Measurements from ENCODE around the gene SEC23IP.
"Not testable (repeated sequence)": the region's sequence is repeated elsewhere in the genome, so short reads cannot be mapped to it uniquely, and the experiment has no call there.

SEC23IP gene

DNA sequence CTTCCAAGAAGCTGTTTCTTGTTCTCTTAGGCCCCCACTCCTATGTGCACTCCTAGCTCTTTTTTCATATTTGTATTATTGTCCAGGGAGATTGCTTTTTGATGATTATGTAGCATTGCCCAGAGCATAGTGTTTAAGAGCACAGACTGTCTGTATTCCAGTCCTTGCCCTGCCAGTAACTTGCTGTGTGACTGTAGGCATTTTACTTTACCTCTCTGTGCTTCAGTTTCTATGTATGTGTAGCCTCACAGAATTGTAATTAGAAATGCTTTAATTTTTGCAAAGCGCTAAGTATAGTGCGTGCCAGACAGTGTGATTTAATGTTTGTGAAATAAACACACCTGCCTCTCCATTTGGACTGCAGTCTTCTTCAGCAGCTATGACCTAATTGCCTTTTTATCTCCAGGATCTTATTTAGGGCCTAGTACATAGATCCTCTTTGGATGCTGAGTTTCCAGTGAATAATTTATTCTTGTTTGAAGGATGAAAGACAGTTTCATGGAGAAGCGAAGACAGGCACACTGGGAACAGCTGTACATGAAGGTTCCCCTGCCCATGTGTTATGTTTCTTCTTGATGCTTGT is 1.4 kb downstream of the SEC23IP start:
- Histone ChIP-seq H3K36me3 (replicated peaks) (peaks cover 22% of the 10 kb centered on the region), H3K4me3 (peak overlapping the region; percentile 72), H3K9me3 (no peaks in the 10 kb centered on the region), H3K4me1 (peaks cover 10% of the 10 kb centered on the region), H3K27me3 (ENCODE audit: low read depth) (no peaks in the 10 kb centered on the region)
- DNase-seq (ENCODE audit: low spot score in 2 of 2) = no peak
- in situ Hi-C loops (cut with MboI; ENCODE audit: low sequenced_read_pairs) = no loop called here

DNA sequence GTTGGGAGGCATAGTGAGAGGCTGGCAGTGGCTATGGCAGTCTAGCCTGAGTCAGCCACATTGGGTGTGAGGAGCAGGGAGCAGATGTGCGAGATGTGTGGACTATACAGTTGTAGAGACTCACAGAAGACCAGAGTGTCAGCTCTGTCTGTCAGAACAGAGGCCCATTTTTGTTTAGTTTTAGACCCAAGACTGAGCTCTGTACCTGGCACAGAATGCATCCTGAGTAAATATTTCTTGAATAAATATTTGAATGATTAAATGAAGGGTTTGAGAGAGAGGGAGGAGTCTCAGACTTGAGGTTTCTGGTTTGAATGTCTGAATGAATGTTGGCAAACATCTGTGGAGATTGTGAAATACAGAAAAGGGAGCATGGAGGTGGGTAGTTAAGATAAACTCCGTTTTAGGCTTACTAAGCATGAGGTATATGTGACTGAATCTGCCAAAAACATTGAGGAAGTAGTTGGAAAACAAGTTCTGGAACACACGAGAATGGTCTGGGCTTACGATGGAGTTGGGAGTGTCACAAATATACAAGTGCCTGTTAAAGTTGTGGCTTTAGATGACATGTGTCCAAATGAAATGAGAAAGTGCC is 3.6 kb downstream of the SEC23IP start:
- peaks cover 30% of the 10 kb centered on the region for H3K36me3 ChIP-seq (replicated peaks)
- no peak for DNase-seq (ENCODE audit: low spot score in 2 of 2)

GRCh38 chr10:119896937-119897770 is 4.6 kb downstream of the SEC23IP start:
- in situ Hi-C loops (cut with MboI; ENCODE audit: low sequenced_read_pairs) = no loop called here
- peak in 1 of 2 experiments; percentile 47 for DNase-seq (ENCODE audit: low spot score in 2 of 2)
- Histone ChIP-seq H3K4me3 (no peak overlapping the region), H3K27me3 (ENCODE audit: low read depth) (no peaks in the 10 kb centered on the region), H3K4me1 (peaks cover 10% of the 10 kb centered on the region), H3K36me3 (replicated peaks) (peaks cover 30% of the 10 kb centered on the region), H3K9me3 (no peaks in the 10 kb centered on the region)

More for the DNA sequence above, 3.6 kb downstream of the SEC23IP start:
- Histone ChIP-seq H3K27me3 (ENCODE audit: low read depth) (no peaks in the 10 kb centered on the region), H3K9me3 (no peaks in the 10 kb centered on the region), H3K4me3 (no peak overlapping the region), H3K4me1 (peaks cover 10% of the 10 kb centered on the region)
- in situ Hi-C loops (cut with MboI; ENCODE audit: low sequenced_read_pairs) = no loop called here

DNA sequence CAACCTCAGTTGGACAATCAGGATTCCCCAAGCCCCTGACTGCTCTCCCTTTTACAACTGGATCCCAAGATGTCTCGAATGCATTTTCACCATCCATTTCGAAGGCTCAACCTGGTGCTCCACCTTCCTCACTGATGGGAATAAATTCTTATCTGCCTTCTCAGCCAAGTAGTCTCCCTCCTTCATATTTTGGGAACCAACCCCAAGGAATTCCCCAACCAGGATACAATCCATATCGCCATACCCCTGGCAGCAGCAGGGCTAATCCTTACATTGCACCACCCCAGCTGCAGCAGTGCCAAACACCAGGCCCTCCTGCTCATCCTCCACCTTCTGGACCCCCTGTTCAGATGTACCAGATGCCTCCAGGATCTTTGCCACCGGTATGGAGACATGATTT is 6.0 kb downstream of the SEC23IP start:
- H3K36me3 ChIP-seq (replicated peaks) = peaks cover 42% of the 10 kb centered on the region
- no peaks in the 10 kb centered on the region for H3K27me3 ChIP-seq (ENCODE audit: low read depth)
- no peaks in the 10 kb centered on the region for H3K9me3 ChIP-seq
- in situ Hi-C loops (cut with MboI; ENCODE audit: low sequenced_read_pairs) = no loop called here
- peaks cover 10% of the 10 kb centered on the region for H3K4me1 ChIP-seq
- H3K4me3 ChIP-seq = no peak overlapping the region
- DNase-seq (ENCODE audit: low spot score in 2 of 2) = no peak

DNA sequence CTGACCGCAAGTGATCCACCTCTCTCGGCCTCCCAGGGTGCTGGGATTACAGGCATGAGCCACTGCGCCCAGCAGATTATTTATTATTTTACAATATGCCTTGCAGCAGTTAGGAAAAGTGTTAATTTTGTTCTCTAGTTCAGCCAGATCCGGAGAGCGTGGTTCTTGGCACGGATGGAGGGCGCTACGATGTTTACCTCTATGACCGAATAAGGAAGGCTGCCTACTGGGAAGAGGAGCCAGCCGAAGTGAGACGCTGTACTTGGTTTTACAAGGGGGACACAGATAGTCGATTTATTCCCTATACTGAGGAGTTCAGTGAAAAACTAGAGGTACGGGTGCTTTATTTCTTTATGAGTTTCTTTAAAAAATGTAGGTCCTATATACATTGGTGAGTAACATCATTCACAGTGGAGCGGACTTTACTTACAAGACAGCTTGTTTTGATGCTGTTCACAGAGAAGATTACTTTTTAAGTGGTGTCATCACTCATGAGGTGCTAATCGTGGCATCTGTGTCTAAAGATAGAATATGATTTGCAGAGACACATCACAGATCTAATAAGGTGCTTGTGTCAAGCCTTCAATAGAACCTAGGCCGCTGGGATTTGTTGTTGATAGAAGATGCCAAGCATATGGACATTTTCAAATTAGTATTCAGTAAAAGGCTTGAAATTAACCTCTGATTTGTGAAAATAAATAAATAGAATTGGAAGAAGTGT is 11.6 kb downstream of the SEC23IP start:
- DNase-seq (ENCODE audit: low spot score in 2 of 2) = no peak
- Histone ChIP-seq H3K9me3 (no peaks in the 10 kb centered on the region), H3K36me3 (replicated peaks) (peaks cover 52% of the 10 kb centered on the region), H3K4me1 (no peaks in the 10 kb centered on the region), H3K27me3 (ENCODE audit: low read depth) (no peaks in the 10 kb centered on the region), H3K4me3 (no peak overlapping the region)
- in situ Hi-C loops (cut with MboI; ENCODE audit: low sequenced_read_pairs) = no loop called here

DNA sequence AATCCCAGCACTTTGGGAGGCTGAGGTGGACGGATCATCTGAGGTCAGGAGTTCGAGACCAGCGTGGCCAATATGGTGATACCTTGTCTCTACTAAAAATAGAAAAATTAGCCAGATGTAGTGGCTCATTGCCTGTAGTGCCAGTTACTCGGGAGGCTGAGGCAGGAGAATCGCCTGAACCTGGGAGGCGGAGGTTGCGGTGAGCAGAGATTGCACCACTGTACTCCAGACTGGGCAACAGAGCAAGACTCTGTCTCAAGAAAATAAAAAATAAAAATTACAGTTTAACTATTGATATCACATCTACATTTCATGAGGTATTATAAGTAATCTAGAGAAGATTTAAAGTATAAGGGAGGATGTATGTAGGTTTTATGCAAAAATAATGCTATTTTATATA is 15.2 kb downstream of the SEC23IP start:
- H3K27me3 ChIP-seq (ENCODE audit: low read depth); in situ Hi-C loops (cut with MboI; ENCODE audit: low sequenced_read_pairs); H3K9me3 ChIP-seq; H3K4me3 ChIP-seq; DNase-seq (ENCODE audit: low spot score in 2 of 2); H3K4me1 ChIP-seq: not testable (repeated sequence)
- H3K36me3 ChIP-seq (replicated peaks) = peaks cover 54% of the 10 kb centered on the region

GRCh38 chr10:119908166-119908565 is 15.6 kb downstream of the SEC23IP start:
- peaks cover 52% of the 10 kb centered on the region for H3K36me3 ChIP-seq (replicated peaks)
- in situ Hi-C loops (cut with MboI; ENCODE audit: low sequenced_read_pairs) = no loop called here
- no peaks in the 10 kb centered on the region for H3K9me3 ChIP-seq
- DNase-seq (ENCODE audit: low spot score in 2 of 2) = no peak
- no peaks in the 10 kb centered on the region for H3K27me3 ChIP-seq (ENCODE audit: low read depth)
- H3K4me1 ChIP-seq = no peaks in the 10 kb centered on the region
- H3K4me3 ChIP-seq = no peak overlapping the region

DNA sequence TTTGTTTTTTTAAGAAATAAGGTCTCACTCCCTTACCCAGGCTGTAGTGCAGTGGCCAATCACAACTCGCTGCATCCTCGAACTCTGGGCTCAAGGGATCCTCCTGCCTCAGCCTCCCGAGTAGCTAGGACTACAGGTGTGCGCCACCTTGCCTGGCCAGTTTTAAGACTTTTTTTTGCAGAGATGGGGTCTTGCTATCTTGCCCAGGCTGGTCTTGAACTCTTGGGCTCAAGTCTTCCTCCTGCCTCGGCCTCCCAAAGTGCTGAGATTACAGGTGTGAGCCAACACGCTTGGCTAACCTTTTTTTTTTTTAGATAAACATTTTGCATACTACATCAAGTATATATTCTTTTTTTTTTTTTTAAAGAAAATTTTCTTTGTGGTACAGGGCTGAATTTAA is 18.2 kb downstream of the SEC23IP start:
- no peak for DNase-seq (ENCODE audit: low spot score in 2 of 2)
- in situ Hi-C loops (cut with MboI; ENCODE audit: low sequenced_read_pairs) = no loop called here
- peaks cover 32% of the 10 kb centered on the region for H3K36me3 ChIP-seq (replicated peaks)
- H3K9me3 ChIP-seq = no peaks in the 10 kb centered on the region
- H3K27me3 ChIP-seq (ENCODE audit: low read depth) = no peaks in the 10 kb centered on the region
- H3K4me3 ChIP-seq = no peak overlapping the region
- H3K4me1 ChIP-seq = no peaks in the 10 kb centered on the region

DNA sequence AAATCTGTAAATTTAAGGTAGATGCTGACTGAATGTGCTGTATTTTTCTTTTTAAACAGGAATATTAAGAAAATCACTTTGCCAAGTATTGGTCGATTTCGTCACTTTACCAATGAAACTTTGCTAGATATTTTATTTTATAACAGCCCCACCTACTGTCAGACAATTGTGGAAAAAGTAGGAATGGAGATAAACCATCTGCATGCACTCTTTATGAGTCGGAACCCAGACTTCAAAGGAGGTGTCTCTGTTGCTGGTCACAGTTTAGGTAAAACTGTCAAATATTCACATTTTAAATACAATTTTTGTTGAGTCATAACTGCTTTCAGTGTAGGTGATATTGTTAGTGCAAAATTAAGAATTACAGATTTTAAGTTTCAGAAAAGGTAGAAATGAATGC is 25.2 kb downstream of the SEC23IP start:
- no peak for DNase-seq (ENCODE audit: low spot score in 2 of 2)
- Histone ChIP-seq H3K27me3 (ENCODE audit: low read depth) (no peaks in the 10 kb centered on the region), H3K36me3 (replicated peaks) (peaks cover 60% of the 10 kb centered on the region), H3K4me1 (no peaks in the 10 kb centered on the region), H3K4me3 (no peak overlapping the region), H3K9me3 (no peaks in the 10 kb centered on the region)
- in situ Hi-C loops (cut with MboI; ENCODE audit: low sequenced_read_pairs) = no loop called here

DNA sequence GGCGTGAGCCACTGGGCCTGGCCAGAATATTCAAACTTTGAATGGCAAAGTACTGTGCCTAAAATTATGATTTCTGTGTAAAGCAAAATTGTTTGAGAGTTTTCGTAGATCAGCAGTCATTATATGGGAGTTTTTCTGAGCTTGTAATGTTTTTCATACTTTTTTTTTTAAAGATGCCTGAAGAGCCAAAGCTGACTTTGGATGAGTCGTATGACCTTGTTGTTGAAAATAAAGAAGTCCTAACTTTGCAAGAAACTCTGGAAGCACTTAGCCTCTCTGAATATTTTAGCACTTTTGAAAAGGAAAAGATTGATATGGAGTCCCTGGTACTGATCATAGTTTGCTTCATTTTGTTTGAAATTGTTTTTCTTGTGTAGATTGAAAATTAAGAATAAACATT is 26.7 kb downstream of the SEC23IP start:
- no peaks in the 10 kb centered on the region for H3K27me3 ChIP-seq (ENCODE audit: low read depth)
- no peak for DNase-seq (ENCODE audit: low spot score in 2 of 2)
- H3K36me3 ChIP-seq (replicated peaks) = peaks cover 62% of the 10 kb centered on the region
- no peak overlapping the region for H3K4me3 ChIP-seq
- no peaks in the 10 kb centered on the region for H3K4me1 ChIP-seq
- in situ Hi-C loops (cut with MboI; ENCODE audit: low sequenced_read_pairs) = no loop called here
- no peaks in the 10 kb centered on the region for H3K9me3 ChIP-seq

DNA sequence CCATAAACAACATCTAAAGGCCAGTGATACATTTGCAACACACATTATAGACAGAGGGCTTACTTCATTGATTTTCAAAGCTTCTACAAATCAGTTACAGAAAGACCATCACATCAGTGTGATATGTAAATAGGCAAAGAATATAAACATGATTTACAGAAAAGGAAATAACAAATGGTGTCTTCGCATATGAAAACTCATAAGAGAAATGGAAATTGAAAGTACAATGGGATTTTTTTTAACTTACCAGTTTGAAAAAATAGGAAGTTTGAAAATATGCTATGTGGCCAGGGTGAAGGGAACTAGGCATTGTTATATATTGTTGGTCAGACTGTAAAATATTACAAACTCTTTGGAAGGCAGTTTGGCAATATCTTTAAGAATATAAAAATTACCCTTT is 27.3 kb downstream of the SEC23IP start:
- no peaks in the 10 kb centered on the region for H3K9me3 ChIP-seq

DNA sequence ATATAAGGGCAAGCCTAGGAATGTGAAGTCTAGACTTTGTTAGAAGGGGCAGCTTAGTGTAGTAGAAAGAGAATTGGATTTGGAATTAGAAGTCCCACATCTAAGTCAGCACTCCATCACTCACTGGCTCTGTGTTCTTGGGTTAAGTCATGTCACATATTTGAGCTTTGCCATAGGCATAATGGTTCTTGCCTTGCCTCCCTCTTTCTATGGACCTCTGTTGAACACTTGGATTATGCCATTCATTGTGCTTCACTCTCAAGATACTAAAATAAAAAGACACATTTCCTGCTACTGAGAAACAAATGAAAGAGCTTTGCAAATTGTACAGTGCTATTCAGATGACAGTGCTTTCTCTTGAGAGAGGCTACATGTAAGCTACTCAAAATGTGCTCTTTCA is 35.9 kb downstream of the SEC23IP start:
- no peak overlapping the region for H3K4me3 ChIP-seq
- in situ Hi-C loops (cut with MboI; ENCODE audit: low sequenced_read_pairs) = no loop called here
- H3K36me3 ChIP-seq (replicated peaks) = peaks cover 60% of the 10 kb centered on the region

More for the DNA sequence above, 27.3 kb downstream of the SEC23IP start:
- no peaks in the 10 kb centered on the region for H3K27me3 ChIP-seq (ENCODE audit: low read depth)
- H3K4me1 ChIP-seq = no peaks in the 10 kb centered on the region
- H3K4me3 ChIP-seq = no peak overlapping the region
- in situ Hi-C loops (cut with MboI; ENCODE audit: low sequenced_read_pairs) = no loop called here
- H3K36me3 ChIP-seq (replicated peaks) = peaks cover 57% of the 10 kb centered on the region
- DNase-seq (ENCODE audit: low spot score in 2 of 2) = no peak

DNA sequence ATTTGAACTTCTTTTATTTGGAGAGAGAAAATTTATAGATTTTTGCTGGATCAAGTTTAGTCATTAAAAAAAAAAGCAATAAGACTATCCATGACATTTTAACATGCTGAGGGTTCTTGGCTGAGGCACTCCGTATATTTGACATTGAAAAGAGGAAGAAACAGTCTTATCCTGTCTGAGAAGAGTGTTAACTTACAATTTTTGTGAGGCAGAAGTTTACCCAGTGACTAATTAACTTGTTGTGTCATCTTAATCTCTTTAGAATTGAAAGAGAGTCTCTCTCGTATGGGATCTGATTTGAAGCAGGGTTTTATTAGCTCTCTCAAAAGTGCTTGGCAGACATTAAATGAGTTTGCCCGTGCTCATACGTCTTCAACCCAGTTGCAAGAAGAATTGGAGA is 39.3 kb downstream of the SEC23IP start:
- Histone ChIP-seq H3K4me1 (no peaks in the 10 kb centered on the region), H3K4me3 (no peak overlapping the region), H3K27me3 (ENCODE audit: low read depth) (no peaks in the 10 kb centered on the region), H3K36me3 (replicated peaks) (peaks cover 70% of the 10 kb centered on the region), H3K9me3 (no peaks in the 10 kb centered on the region)
- DNase-seq (ENCODE audit: low spot score in 2 of 2) = no peak
- in situ Hi-C loops (cut with MboI; ENCODE audit: low sequenced_read_pairs) = no loop called here

More for the DNA sequence above, 35.9 kb downstream of the SEC23IP start:
- DNase-seq (ENCODE audit: low spot score in 2 of 2) = no peak
- Histone ChIP-seq H3K4me1 (no peaks in the 10 kb centered on the region), H3K9me3 (no peaks in the 10 kb centered on the region), H3K27me3 (ENCODE audit: low read depth) (no peaks in the 10 kb centered on the region)

GRCh38 chr10:119932631-119933030 is 40.1 kb downstream of the SEC23IP start:
- H3K36me3 ChIP-seq (replicated peaks) = peaks cover 63% of the 10 kb centered on the region
- DNase-seq (ENCODE audit: low spot score in 2 of 2) = no peak
- no peaks in the 10 kb centered on the region for H3K27me3 ChIP-seq (ENCODE audit: low read depth)
- H3K4me1 ChIP-seq = no peaks in the 10 kb centered on the region
- H3K4me3 ChIP-seq = no peak overlapping the region
- no peaks in the 10 kb centered on the region for H3K9me3 ChIP-seq
- in situ Hi-C loops (cut with MboI; ENCODE audit: low sequenced_read_pairs) = no loop called here
